ENCODE results near the gene CASP10.

The CASP10 gene

GRCh38 chr2:201199847-201200246 is 16.9 kb downstream of the CASP10 start:
- DNase-seq (ENCODE audit: low read depth): no peak
- no peak overlapping the region for H3K4me3 ChIP-seq (ENCODE audit: low read length)
- TF ChIP-seq, protein P1, sequence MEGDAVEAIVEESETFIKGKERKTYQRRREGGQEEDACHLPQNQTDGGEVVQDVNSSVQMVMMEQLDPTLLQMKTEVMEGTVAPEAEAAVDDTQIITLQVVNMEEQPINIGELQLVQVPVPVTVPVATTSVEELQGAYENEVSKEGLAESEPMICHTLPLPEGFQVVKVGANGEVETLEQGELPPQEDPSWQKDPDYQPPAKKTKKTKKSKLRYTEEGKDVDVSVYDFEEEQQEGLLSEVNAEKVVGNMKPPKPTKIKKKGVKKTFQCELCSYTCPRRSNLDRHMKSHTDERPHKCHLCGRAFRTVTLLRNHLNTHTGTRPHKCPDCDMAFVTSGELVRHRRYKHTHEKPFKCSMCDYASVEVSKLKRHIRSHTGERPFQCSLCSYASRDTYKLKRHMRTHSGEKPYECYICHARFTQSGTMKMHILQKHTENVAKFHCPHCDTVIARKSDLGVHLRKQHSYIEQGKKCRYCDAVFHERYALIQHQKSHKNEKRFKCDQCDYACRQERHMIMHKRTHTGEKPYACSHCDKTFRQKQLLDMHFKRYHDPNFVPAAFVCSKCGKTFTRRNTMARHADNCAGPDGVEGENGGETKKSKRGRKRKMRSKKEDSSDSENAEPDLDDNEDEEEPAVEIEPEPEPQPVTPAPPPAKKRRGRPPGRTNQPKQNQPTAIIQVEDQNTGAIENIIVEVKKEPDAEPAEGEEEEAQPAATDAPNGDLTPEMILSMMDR (conservative IDR thresholded peaks at IDR 0.05; ENCODE audit: low read length): no peak

GRCh38 chr2:201200345-201200744 is 17.4 kb downstream of the CASP10 start:
- TF ChIP-seq, protein P1 (conservative IDR thresholded peaks at IDR 0.05; ENCODE audit: low read length): no peak
- DNase-seq (ENCODE audit: low read depth): no peak
- no peak overlapping the region for H3K4me3 ChIP-seq (ENCODE audit: low read length)

- TF ChIP-seq, protein P1 (conservative IDR thresholded peaks at IDR 0.05; ENCODE audit: low read length): no peak
- no peak for DNase-seq (ENCODE audit: low read depth)
- H3K4me3 ChIP-seq (ENCODE audit: low read length): no peak overlapping the region
Observed at GRCh38 chr2:201201371-201201770, 18.4 kb downstream of the CASP10 start.

DNA sequence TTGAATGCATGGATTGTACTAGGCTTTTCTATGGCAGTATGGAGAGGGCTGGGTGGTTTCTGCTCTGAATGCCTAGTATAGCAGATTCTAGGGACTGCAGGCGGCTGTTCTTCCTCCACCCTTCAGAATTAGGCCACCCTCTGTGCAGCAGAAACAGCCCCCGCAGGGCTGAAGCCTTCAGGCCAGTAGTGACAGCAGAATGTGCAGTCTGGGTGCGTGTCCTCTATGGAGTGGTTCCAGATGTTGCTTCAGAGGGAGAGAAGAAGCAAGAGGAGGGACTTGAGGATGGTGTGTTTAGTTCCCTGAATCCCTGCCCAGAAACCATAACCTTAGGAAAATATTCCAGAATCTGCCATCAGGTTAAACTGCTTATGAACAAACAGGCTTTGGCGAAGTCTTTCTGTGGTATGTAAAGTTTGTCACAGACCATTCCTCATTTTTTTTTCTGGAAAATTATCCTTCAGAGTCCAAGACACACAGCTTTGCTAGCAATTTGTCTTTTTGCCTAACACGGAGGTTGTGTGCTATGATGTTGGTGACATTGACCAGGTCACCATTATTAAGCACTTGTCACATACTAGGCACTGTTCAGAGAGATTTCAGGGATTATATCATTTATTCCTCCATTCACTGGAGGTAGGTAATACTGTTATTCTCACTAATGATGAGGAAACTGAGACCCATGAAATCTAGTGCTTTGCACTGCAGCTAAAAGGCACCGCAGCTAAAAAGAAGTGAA is 21.1 kb downstream of the CASP10 start:
- TF ChIP-seq, protein P1 (conservative IDR thresholded peaks at IDR 0.05; ENCODE audit: low read length): no peak

DNA sequence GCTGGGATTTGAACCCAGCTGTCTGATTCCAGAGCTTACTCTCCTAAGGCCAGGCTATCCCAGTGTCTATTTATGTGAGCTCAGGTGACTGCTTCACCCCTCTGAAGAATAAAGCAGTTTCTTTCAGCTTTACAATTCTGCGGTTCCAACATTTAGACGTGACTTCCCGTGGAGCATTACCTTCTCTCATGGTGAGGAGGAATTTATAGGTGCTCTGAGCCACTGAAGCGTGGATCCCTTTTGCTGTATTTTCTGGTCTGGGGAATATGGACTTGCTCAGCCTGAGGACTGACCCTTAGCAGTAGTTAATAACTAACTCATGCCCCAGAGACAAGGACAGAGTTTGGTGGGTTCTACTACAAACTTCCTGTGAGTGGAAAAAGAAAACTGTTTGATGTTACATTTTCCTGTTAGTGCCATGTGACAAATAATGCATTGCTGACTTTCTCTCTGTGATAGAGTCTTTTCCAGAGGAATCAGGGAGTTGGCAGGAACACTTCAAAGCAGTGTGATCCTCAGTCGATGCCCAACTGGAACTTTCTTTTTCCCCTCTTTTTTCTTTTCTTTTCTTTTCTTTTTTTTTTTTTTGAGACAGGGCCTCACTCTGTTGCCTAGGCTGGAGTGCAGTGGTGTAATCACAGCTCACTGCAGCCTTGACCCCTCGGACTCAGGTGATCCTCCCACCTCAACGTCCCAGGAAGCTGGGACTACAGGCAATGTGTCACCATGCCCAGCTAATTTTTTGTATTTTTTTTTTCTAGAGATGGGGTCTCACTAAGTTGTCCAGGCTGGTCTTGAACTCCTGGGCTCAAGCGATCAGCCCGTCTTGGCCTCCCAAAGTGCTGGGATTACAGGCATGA is 21.9 kb downstream of the CASP10 start:
- TF ChIP-seq, protein P1 (conservative IDR thresholded peaks at IDR 0.05; ENCODE audit: low read length): no peak
- no peak for DNase-seq (ENCODE audit: low read depth)

More for the DNA sequence above, 21.1 kb downstream of the CASP10 start:
- peak; percentile 83 for DNase-seq (ENCODE audit: low read depth)
- H3K4me3 ChIP-seq (ENCODE audit: low read length): no peak overlapping the region

GRCh38 chr2:201205515-201205849 is 22.5 kb downstream of the CASP10 start:
- TF ChIP-seq, protein P1 (conservative IDR thresholded peaks at IDR 0.05; ENCODE audit: low read length): no peak
- peak; percentile 68 for DNase-seq (ENCODE audit: low read depth)
- H3K4me3 ChIP-seq (ENCODE audit: low read length): no peak overlapping the region

More for the DNA sequence above, 21.9 kb downstream of the CASP10 start:
- H3K4me3 ChIP-seq (ENCODE audit: low read length): no peak overlapping the region
